B cell (primary cell): ENCODE results near the gene CCDC117. TPM values are rescaled to one million over a fixed set of nuclear protein-coding genes. Genes with fewer than 3 reads are reported as not detected.
A peak's percentile ranks its signal among the peaks of the same experiment; 100 is the strongest.

Experiments
- ATAC-seq: fragments of 200-7000 bp; cut with Tn5 transposase; one replicate; pipeline ENCODE4 v1.10.0; 2021; ENCODE audit warnings: low read depth, mild to moderate bottlenecking, moderate number of reproducible peaks, moderate library complexity
- CTCF ChIA-PET: fragments of 350-600 bp; sonication (Branson Sonifier 250); formaldehyde crosslinking; loops from one replicate; lab custom pipeline; 2021; ENCODE audit warnings: antibody characterized with exemption, inconsistent platforms; lab: Charles Lee
- POLR2A ChIA-PET: fragments of 350-600 bp; sonication (Branson Sonifier 250); formaldehyde crosslinking; loops from one replicate; lab custom pipeline; 2021; ENCODE audit warnings: antibody characterized with exemption; lab: Charles Lee
- DNase-seq: peaks from one replicate; pipeline ENCODE4 v3.0.0; 2013
- H2AFZ ChIP-seq: 2 replicates; pipeline ENCODE4 v1.6.1; 2012; ENCODE audit warnings: mild to moderate bottlenecking, low read depth, low read length; ENCODE audit not compliant: insufficient read depth, poor library complexity, severe bottlenecking
- H3K27ac ChIP-seq, 2 donors: 1 replicate in 1 of 2; 2 replicates in 1 of 2; pipeline ENCODE4 v1.5.1; 2012 to 2013; ENCODE audit warnings: low read length in 2 of 2, mild to moderate bottlenecking in 2 of 2, moderate library complexity in 1 of 2
- H3K27me3 ChIP-seq, 4 experiments: fragments of 200-600 bp in 1 of 4; sonication (generic) in 1 of 4; replicated peaks in 1 of 4; 1 replicate in 2 of 4; 2 replicates in 2 of 4; pipeline versions ENCODE4 v1.6.1 to v1.7.0; 2013 to 2016; ENCODE audit warnings: low read length in 3 of 4, mild to moderate bottlenecking in 2 of 4, mixed read lengths in 1 of 4, moderate library complexity in 1 of 4; ENCODE audit not compliant: insufficient read depth in 4 of 4, control insufficient read depth in 3 of 4; ENCODE audit errors: control extremely low read depth in 1 of 4
- H3K36me3 ChIP-seq, 2 experiments: replicated peaks in 1 of 2; 1 replicate in 1 of 2; 2 replicates in 1 of 2; pipeline versions ENCODE4 v1.6.1 to v1.7.1; 2013; ENCODE audit warnings: low read length in 1 of 2; ENCODE audit not compliant: insufficient read depth in 2 of 2, control insufficient read depth in 1 of 2; ENCODE audit errors: control extremely low read depth in 1 of 2, extremely low read depth in 1 of 2
- H3K4me1 ChIP-seq, 2 donors: fragments of 200-600 bp in 1 of 2; sonication (generic) in 1 of 2; 1 replicate in 1 of 2; 2 replicates in 1 of 2; pipeline versions ENCODE4 v1.5.1 to v1.6.1; 2013 to 2017; ENCODE audit warnings: low read length in 2 of 2; ENCODE audit not compliant: control insufficient read depth in 2 of 2, insufficient read depth in 2 of 2
- H3K4me2 ChIP-seq: replicated peaks from 2 replicates; pipeline ENCODE3; 2012; ENCODE audit warnings: mild to moderate bottlenecking, low read depth, low read length; ENCODE audit not compliant: poor library complexity, severe bottlenecking
- H3K4me3 ChIP-seq, 5 experiments: fragments of 200-600 bp in 1 of 5; sonication (generic) in 1 of 5; 1 replicate in 3 of 5; 2 replicates in 2 of 5; pipeline versions ENCODE4 v1.5.1 to v1.7.0; 2011 to 2016; ENCODE audit warnings: low read length in 4 of 5, mild to moderate bottlenecking in 4 of 5, low read depth in 2 of 5, control low read depth in 1 of 5, moderate library complexity in 1 of 5; ENCODE audit not compliant: insufficient read depth in 1 of 5; ENCODE audit errors: control extremely low read depth in 1 of 5, extremely low read depth in 1 of 5
- H3K79me2 ChIP-seq: fragments of 200-600 bp; sonication (generic); one replicate; pipeline ENCODE4 v1.6.0; 2016; ENCODE audit warnings: low read length; ENCODE audit not compliant: control insufficient read depth, insufficient read depth
- H3K9ac ChIP-seq: fragments of 200-600 bp; sonication (generic); 2 replicates; pipeline ENCODE4 v1.6.1; 2017; ENCODE audit warnings: mild to moderate bottlenecking, low read length, moderate library complexity
- H3K9me3 ChIP-seq, 3 donors: one replicate each; pipeline versions ENCODE4 v1.6.1 to v1.7.1; 2013; ENCODE audit warnings: low read length in 2 of 3; ENCODE audit not compliant: control insufficient read depth in 2 of 3, insufficient read depth in 1 of 3; ENCODE audit errors: control extremely low read depth in 1 of 3
- H4K20me1 ChIP-seq: 2 replicates; pipeline ENCODE4 v1.6.0; 2012; ENCODE audit warnings: mild to moderate bottlenecking, low read length; ENCODE audit not compliant: insufficient read depth, control insufficient read depth, poor library complexity, severe bottlenecking
- H3K27ac Mint-ChIP-seq: one replicate; pipeline ENCODE4 v1.8.0; 2021; ENCODE audit warnings: mixed read lengths
- H3K27me3 Mint-ChIP-seq: one replicate; pipeline ENCODE4 v1.8.0; 2021; ENCODE audit warnings: mixed read lengths
- H3K4me1 Mint-ChIP-seq: one replicate; pipeline ENCODE4 v1.8.0; 2021; ENCODE audit warnings: mixed read lengths
- H3K4me3 Mint-ChIP-seq: one replicate; pipeline ENCODE4 v1.8.0; 2021; ENCODE audit warnings: mixed read lengths
- H3K9me3 Mint-ChIP-seq: one replicate; pipeline ENCODE4 v1.8.0; 2022; ENCODE audit warnings: mixed read lengths; ENCODE audit not compliant: insufficient read depth
- EZH2 ChIP-seq: IDR thresholded peaks from 2 replicates; pipeline ENCODE4 v1.6.1; 2012; ENCODE audit warnings: borderline replicate concordance, low read depth, mild to moderate bottlenecking, moderate library complexity, low read length; ENCODE audit not compliant: insufficient read depth, poor library complexity, severe bottlenecking
- WGBS: methylation state at CpG from one replicate; pipeline ENCODE4 v1.1.5; 2013; ENCODE audit warnings: missing lambda C conversion rate; ENCODE audit not compliant: insufficient coverage; 5-methylcytosine and 5-hydroxymethylcytosine counted together
- intact Hi-C: fragments of 100-400 bp; cut with micrococcal nuclease; formaldehyde crosslinking; loops from one replicate; pipeline ENCODE4 v1.10.0; 2022
- polyA plus RNA-seq: library from polyadenylated mRNA; depleted of rRNA; stranded (reverse); fragments of >200 nt; gene quantifications from 2 replicates; pipeline ENCODE4 v1.2.3, GENCODE V29; 2012
- total RNA-seq, 2 donors: library from RNA; stranded (reverse); fragments of 120-200 nt in 1 of 2; gene quantifications; 1 replicate in 1 of 2; 2 replicates in 1 of 2; pipeline versions ENCODE4 v1.2.3 to v1.2.4, GENCODE V29; 2013 to 2022
- TF ChIP-seq, protein P1 (sequence below): fragments of 200-600 bp; IDR thresholded peaks from one replicate; pipeline ENCODE4 v1.8.0; 2022; ENCODE audit warnings: antibody characterized with exemption, mild to moderate bottlenecking

The CCDC117 gene
- total and polyA plus RNA-seq, 2 donors (not counting 1 experiment from before 2014, with no cell fraction given): 7.7 to 25.6 TPM

DNA sequence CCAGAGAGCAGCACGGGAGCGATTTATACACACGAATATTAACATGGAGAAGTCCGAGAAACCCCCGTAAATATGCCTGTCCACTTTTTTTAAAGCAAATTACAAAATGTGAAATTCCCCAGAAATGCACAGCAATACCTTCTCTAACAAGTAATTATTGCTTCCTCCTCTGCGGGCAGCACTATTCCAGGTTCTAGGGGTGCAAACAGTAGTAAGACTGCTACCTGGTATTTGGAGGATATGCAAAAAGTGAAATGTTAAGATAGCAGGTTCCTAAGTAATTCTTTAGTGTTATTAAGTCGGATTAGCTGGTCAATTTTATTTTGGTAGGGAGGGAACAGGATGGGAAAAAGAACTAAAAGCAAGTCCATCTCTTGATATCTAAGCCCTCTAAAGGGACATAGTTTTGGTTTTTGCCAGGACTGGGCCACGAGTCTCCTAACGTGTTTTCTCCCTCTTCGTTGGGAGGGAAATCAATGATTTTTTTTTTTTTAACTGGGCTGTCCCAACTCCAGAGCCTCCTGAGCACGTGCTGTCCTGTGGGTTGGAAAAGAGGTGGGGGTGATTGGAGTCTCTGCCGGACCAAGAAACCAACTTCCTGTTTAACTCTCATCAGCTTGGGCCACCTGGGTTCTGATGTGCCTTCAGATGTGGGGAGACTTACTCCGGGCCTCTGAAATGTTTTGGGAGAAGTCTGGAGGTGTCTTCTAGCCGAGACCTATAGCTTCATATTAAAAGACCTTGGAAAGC is 29.5 kb downstream of the CCDC117 start:
- H3K27me3 Mint-ChIP-seq: no peaks in the 10 kb centered on the region
- peak overlapping the region in 3 of 5 experiments; percentile 82 to 98 (median 92) for H3K4me3 ChIP-seq

More for the DNA sequence above, 29.5 kb downstream of the CCDC117 start:
- ATAC-seq (no peak), DNase-seq (peak; percentile 51)
- H3K9me3 ChIP-seq: no peaks in the 10 kb centered on the region
- H3K4me1 ChIP-seq: peaks cover 27 to 37% of the 10 kb centered on the region in 2 donors
- no peaks in the 10 kb centered on the region for H3K9me3 Mint-ChIP-seq
- no peaks in the 10 kb centered on the region for H4K20me1 ChIP-seq
- H3K4me3 Mint-ChIP-seq: peak overlapping the region; percentile 86
- no peaks in the 10 kb centered on the region for H3K27me3 ChIP-seq
- WGBS: 17% methylated on average over 7 of the region's 14 CpGs
- CTCF ChIA-PET: interaction anchor here (0.6 to 1.2 kb wide), 3 partner anchors 18 to 444 kb away, joined by 3 to 5 read pairs (median 4); no protein-coding TSS in a partner anchor
- peaks cover 29% of the 10 kb centered on the region for H3K79me2 ChIP-seq
- H3K27ac ChIP-seq: no peak overlapping the region
- TF ChIP-seq EZH2: no peak
- TF ChIP-seq, protein P1, sequence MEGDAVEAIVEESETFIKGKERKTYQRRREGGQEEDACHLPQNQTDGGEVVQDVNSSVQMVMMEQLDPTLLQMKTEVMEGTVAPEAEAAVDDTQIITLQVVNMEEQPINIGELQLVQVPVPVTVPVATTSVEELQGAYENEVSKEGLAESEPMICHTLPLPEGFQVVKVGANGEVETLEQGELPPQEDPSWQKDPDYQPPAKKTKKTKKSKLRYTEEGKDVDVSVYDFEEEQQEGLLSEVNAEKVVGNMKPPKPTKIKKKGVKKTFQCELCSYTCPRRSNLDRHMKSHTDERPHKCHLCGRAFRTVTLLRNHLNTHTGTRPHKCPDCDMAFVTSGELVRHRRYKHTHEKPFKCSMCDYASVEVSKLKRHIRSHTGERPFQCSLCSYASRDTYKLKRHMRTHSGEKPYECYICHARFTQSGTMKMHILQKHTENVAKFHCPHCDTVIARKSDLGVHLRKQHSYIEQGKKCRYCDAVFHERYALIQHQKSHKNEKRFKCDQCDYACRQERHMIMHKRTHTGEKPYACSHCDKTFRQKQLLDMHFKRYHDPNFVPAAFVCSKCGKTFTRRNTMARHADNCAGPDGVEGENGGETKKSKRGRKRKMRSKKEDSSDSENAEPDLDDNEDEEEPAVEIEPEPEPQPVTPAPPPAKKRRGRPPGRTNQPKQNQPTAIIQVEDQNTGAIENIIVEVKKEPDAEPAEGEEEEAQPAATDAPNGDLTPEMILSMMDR: no peak
- peak overlapping the region; percentile 75 for H3K27ac Mint-ChIP-seq
- H3K4me1 Mint-ChIP-seq: peaks cover 39% of the 10 kb centered on the region
- H3K4me2 ChIP-seq: peak overlapping the region; percentile 88
- intact Hi-C loops: loop anchor here (1.0 to 5.0 kb wide), 3 partner anchors 80 to 1465 kb away; partner anchors contain the start of genes OSM, TTC28 and ZNRF3
- H3K9ac ChIP-seq: peak overlapping the region; percentile 99
- POLR2A ChIA-PET: no interaction called here
- peak overlapping the region; percentile 48 for H2AFZ ChIP-seq
- peaks cover 0 to under 1% of the 10 kb centered on the region in 2 experiments for H3K36me3 ChIP-seq
